Measurements from ENCODE around the gene ARHGEF12.

The ARHGEF12 gene

DNA sequence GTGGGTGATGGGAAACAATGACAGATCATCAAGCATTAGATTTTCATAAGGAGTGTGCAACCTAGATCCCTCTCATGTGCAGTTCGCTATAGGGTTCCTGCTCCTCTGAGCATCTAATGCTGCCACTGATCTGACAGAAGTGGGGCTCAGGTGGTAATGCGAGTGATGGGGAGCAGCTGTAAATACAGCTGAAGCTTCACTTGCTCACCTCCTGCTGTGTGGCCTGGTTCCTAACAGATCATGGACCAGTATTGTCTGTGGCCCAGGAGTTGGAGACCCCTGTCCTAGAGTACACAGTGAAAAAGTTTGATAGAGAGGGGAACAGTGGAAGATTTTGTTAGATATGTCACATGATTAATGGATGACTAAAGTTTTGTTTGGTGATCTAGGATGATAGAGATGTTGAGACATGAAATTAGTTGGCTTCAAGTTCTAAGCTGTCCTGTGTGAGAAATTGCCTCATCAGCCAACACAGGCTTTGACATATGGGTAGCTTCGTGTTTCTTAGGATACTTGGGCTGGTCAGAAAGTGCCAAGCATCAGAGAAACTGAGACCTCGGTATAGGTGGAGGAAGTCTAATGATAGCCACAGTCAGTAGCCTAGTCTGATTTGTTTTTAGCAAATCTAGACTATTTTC is 47.4 kb downstream of the ARHGEF12 start:
- Histone ChIP-seq H3K9me3 (no peaks in the 10 kb centered on the region), H3K27me3 (no peaks in the 10 kb centered on the region), H3K27ac (no peak overlapping the region), H3K4me3 (no peak overlapping the region), H3K4me1 (peaks cover 0 to 73% (median 27%) of the 10 kb centered on the region in 4 donors), H3K36me3 (no peaks in the 10 kb centered on the region)
- TF ChIP-seq, protein P1, sequence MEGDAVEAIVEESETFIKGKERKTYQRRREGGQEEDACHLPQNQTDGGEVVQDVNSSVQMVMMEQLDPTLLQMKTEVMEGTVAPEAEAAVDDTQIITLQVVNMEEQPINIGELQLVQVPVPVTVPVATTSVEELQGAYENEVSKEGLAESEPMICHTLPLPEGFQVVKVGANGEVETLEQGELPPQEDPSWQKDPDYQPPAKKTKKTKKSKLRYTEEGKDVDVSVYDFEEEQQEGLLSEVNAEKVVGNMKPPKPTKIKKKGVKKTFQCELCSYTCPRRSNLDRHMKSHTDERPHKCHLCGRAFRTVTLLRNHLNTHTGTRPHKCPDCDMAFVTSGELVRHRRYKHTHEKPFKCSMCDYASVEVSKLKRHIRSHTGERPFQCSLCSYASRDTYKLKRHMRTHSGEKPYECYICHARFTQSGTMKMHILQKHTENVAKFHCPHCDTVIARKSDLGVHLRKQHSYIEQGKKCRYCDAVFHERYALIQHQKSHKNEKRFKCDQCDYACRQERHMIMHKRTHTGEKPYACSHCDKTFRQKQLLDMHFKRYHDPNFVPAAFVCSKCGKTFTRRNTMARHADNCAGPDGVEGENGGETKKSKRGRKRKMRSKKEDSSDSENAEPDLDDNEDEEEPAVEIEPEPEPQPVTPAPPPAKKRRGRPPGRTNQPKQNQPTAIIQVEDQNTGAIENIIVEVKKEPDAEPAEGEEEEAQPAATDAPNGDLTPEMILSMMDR (IDR thresholded peaks at IDR 0.05), result no peak
- intact Hi-C loops (cut with DNase I; ENCODE audit: low total_unique reads), result no loop called here
- no peak for DNase-seq

DNA sequence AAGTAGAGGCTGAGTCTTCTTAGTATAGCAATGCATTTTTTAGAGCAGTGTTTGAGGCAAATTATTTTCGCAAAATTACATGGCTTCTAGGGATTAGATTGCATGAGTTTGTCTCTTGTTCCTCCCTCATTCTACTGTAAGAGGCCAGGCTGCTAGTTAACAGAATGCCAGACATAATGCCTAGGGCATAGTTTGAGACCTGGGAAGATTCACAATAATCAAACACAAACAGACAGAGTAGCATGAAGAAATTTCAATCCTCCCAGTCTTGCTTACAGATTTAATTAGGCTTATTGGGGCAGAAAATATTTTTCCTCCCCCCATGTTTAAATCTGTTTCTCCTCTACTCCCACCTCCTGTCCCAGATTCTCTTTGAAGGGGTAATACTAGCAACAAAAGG is 48.3 kb downstream of the ARHGEF12 start:
- no peak for DNase-seq
- H3K27ac ChIP-seq, result no peak overlapping the region
- no peaks in the 10 kb centered on the region for H3K27me3 ChIP-seq
- peaks cover 0 to 70% (median 27%) of the 10 kb centered on the region in 4 donors for H3K4me1 ChIP-seq
- intact Hi-C loops (cut with DNase I; ENCODE audit: low total_unique reads), result no loop called here
- no peaks in the 10 kb centered on the region for H3K9me3 ChIP-seq
- H3K36me3 ChIP-seq, result no peaks in the 10 kb centered on the region
- no peak overlapping the region for H3K4me3 ChIP-seq
- TF ChIP-seq, protein P1 (IDR thresholded peaks at IDR 0.05), result no peak

DNA sequence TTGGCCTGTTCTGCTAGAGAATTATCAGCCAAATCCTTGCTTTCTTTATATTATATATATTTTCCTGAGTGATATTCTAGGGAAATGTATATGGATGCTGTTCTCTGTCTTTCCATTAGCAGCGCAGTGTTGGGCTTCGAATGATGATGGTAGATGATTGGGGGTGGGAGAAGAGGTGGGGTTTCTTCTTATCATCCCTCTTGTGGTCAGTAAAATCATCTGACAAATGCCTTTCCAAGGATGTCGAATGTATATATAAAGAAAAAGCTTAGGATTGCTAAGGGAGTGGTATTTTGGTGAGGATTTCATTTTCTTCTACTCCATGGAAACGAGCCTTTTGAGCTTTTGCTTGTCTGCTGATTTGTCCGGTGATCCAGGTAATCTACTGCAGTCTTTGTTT is 48.9 kb downstream of the ARHGEF12 start:
- no peaks in the 10 kb centered on the region for H3K9me3 ChIP-seq
- intact Hi-C loops (cut with DNase I; ENCODE audit: low total_unique reads), result no loop called here
- H3K36me3 ChIP-seq, result no peaks in the 10 kb centered on the region
- peaks cover 0 to 63% (median 27%) of the 10 kb centered on the region in 4 donors for H3K4me1 ChIP-seq
- TF ChIP-seq, protein P1 (IDR thresholded peaks at IDR 0.05), result no peak
- DNase-seq, result no peak
- H3K27ac ChIP-seq, result no peak overlapping the region
- no peak overlapping the region for H3K4me3 ChIP-seq
- H3K27me3 ChIP-seq, result no peaks in the 10 kb centered on the region

DNA sequence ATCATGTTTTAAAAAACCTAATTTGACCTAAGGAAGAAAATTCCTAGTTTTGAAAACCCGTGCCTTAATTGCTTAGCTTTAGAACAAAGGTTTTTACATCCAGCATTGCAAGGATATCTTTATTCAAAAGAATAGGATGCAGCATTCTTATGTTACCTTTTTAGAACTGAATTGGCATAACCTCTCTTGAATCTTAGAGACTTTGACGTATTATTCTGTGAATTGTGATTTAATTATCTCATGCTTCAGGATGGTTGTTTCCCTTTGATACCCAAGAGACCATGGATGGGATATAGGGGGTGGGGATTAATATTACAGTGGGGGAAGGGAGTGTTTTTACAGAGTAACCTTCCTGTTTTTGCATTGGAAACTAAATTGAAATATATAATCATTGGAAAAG is 49.4 kb downstream of the ARHGEF12 start:
- TF ChIP-seq, protein P1 (IDR thresholded peaks at IDR 0.05), result no peak
- DNase-seq, result no peak
- no peaks in the 10 kb centered on the region for H3K36me3 ChIP-seq
- no peaks in the 10 kb centered on the region for H3K27me3 ChIP-seq
- H3K4me1 ChIP-seq, result peaks cover 0 to 58% (median 27%) of the 10 kb centered on the region in 4 donors
- no peaks in the 10 kb centered on the region for H3K9me3 ChIP-seq
- H3K27ac ChIP-seq, result no peak overlapping the region
- intact Hi-C loops (cut with DNase I; ENCODE audit: low total_unique reads), result no loop called here
- no peak overlapping the region for H3K4me3 ChIP-seq

DNA sequence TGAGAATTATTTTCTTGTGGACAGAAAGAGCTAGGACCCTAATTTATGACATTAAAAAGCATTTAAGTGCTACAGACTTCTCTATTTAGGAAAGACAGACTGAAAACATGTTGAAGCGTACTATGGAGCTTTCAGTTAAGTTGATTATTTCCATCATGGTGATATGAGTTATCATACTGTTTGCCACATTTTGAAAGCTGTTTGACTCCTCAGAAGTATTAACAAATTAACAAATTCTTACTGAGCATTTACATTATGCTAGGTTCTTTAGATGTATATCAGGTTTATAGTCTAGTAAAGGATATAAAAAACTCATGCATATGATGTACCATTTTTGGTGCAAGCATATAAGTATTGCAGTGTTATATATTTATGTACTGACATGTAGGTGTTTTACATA is 50.1 kb downstream of the ARHGEF12 start:
- no peaks in the 10 kb centered on the region for H3K9me3 ChIP-seq

More for the DNA sequence above, 50.1 kb downstream of the ARHGEF12 start:
- intact Hi-C loops (cut with DNase I; ENCODE audit: low total_unique reads), result no loop called here
- H3K36me3 ChIP-seq, result no peaks in the 10 kb centered on the region
- no peak for DNase-seq
- H3K27me3 ChIP-seq, result no peaks in the 10 kb centered on the region
- TF ChIP-seq, protein P1 (IDR thresholded peaks at IDR 0.05), result no peak
- peaks cover 0 to 55% (median 27%) of the 10 kb centered on the region in 4 donors for H3K4me1 ChIP-seq
- H3K4me3 ChIP-seq, result no peak overlapping the region
- no peak overlapping the region for H3K27ac ChIP-seq
